GM13976 (cell line): ENCODE data around the gene COPZ1.
A peak's percentile ranks its signal among the peaks of the same experiment; 100 is the strongest.

Experiments used
- DNase-seq: peaks from one replicate; pipeline ENCODE4 v3.0.0; 2012; ENCODE audit warnings: low spot score
- CTCF ChIP-seq: IDR thresholded peaks from 2 replicates; pipeline ENCODE4 v1.5.1; 2012; ENCODE audit warnings: borderline replicate concordance, mild to moderate bottlenecking; ENCODE audit not compliant: insufficient read depth; ENCODE audit errors: extremely low read depth, missing control alignments, control extremely low read depth
- in situ Hi-C: fragments of 300-500 bp; cut with MboI; formaldehyde crosslinking; loops from one replicate; pipeline ENCODE4 v1.12.0; 2022; ENCODE audit warnings: low sequenced_read_pairs, mixed read lengths, inconsistent platforms; ENCODE audit not compliant: unreplicated experiment

COPZ1 gene

GRCh38 chr12:54389607-54390175 lies 64.8 kb downstream of the COPZ1 start:
- DNase-seq = no peak
- in situ Hi-C loops = no loop called here
- no peak for TF ChIP-seq CTCF

GRCh38 chr12:54390176-54390667 lies 65.3 kb downstream of the COPZ1 start:
- DNase-seq = no peak
- no peak for TF ChIP-seq CTCF
- in situ Hi-C loops = no loop called here

- in situ Hi-C loops = no loop called here
- peak; percentile 91 for DNase-seq
- peak; percentile 31 for TF ChIP-seq CTCF
Measured at GRCh38 chr12:54390668-54391551, 66.0 kb downstream of the COPZ1 start.

- DNase-seq = no peak
- in situ Hi-C loops = no loop called here
- TF ChIP-seq CTCF = no peak
Measured at GRCh38 chr12:54392485-54393206, 67.7 kb downstream of the COPZ1 start.

- DNase-seq = no peak
- in situ Hi-C loops = no loop called here
- TF ChIP-seq CTCF = no peak
Measured at GRCh38 chr12:54393207-54393609, 68.3 kb downstream of the COPZ1 start.

- in situ Hi-C loops = no loop called here
Measured at GRCh38 chr12:54393743-54394142, 68.8 kb downstream of the COPZ1 start.

More at GRCh38 chr12:54393743-54394142, 68.8 kb downstream of the COPZ1 start:
- DNase-seq = no peak
- TF ChIP-seq CTCF = no peak
